Epidermal melanocyte (primary cell): ENCODE data around the gene CYBA.
"Not testable (repeated sequence)": the region's sequence is repeated elsewhere in the genome, so short reads cannot be mapped to it uniquely, and the experiment has no call there.

Source experiments
- DNase-seq: peaks from one replicate; pipeline ENCODE4 v3.0.0; 2011; ENCODE audit warnings: low spot score; ENCODE audit not compliant: insufficient read length

The CYBA gene

GRCh38 chr16:88614818-88615580, 35.9 kb downstream of the CYBA start:
- DNase-seq = no peak

GRCh38 chr16:88613911-88614817, 36.7 kb downstream of the CYBA start:
- no peak for DNase-seq

- no peak for DNase-seq
Observed at GRCh38 chr16:88613293-88613692, 37.6 kb downstream of the CYBA start.

GRCh38 chr16:88610909-88611812, 39.7 kb downstream of the CYBA start:
- no peak for DNase-seq

GRCh38 chr16:88610080-88610479, 40.8 kb downstream of the CYBA start:
- DNase-seq = no peak

GRCh38 chr16:88609426-88609825, 41.4 kb downstream of the CYBA start:
- not testable (repeated sequence) for DNase-seq

GRCh38 chr16:88608076-88608475, 42.8 kb downstream of the CYBA start:
- DNase-seq = no peak

GRCh38 chr16:88606148-88606757, 44.6 kb downstream of the CYBA start:
- DNase-seq = no peak

GRCh38 chr16:88605186-88606147, 45.4 kb downstream of the CYBA start:
- DNase-seq = no peak

GRCh38 chr16:88602091-88602490, 48.8 kb downstream of the CYBA start:
- no peak for DNase-seq

- no peak for DNase-seq
Observed at GRCh38 chr16:88601313-88602036, 49.4 kb downstream of the CYBA start.

GRCh38 chr16:88600539-88600896, 50.3 kb downstream of the CYBA start:
- no peak for DNase-seq

- no peak for DNase-seq
Observed at GRCh38 chr16:88599825-88600538, 50.9 kb downstream of the CYBA start.

- no peak for DNase-seq
Observed at GRCh38 chr16:88599092-88599733, 51.6 kb downstream of the CYBA start.

- DNase-seq = no peak
Observed at GRCh38 chr16:88597856-88598491, 52.9 kb downstream of the CYBA start.

- DNase-seq = no peak
Observed at GRCh38 chr16:88596483-88596882, 54.4 kb downstream of the CYBA start.

GRCh38 chr16:88595921-88596320, 54.9 kb downstream of the CYBA start:
- no peak for DNase-seq

- DNase-seq = no peak
Observed at GRCh38 chr16:88595101-88595500, 55.8 kb downstream of the CYBA start.
